Measurements from ENCODE around the gene NAB2. TPM values are rescaled to one million over a fixed set of nuclear protein-coding genes. Genes with fewer than 3 reads are reported as not detected.
A peak's percentile ranks its signal among the peaks of the same experiment; 100 is the strongest.
"Not testable (repeated sequence)": the region's sequence is repeated elsewhere in the genome, so short reads cannot be mapped to it uniquely, and the experiment has no call there.

NAB2 gene
- total RNA-seq, 2 donors from 2014 or later: 30.7 to 31.0 TPM

GRCh38 chr12:57112492-57113294 lies 23.8 kb downstream of the NAB2 start:
- peaks cover 41% of the 10 kb centered on the region for H3K4me1 Mint-ChIP-seq (ENCODE audit: low read depth)
- ATAC-seq (replicated peaks in 1 of 2): no peak

GRCh38 chr12:57116580-57117281 lies 27.8 kb downstream of the NAB2 start:
- H3K27me3 Mint-ChIP-seq (ENCODE audit: low read depth): no peaks in the 10 kb centered on the region
- no peak overlapping the region for H3K4me3 Mint-ChIP-seq

More at GRCh38 chr12:57112492-57113294, 23.8 kb downstream of the NAB2 start:
- no peaks in the 10 kb centered on the region for H3K27me3 Mint-ChIP-seq (ENCODE audit: low read depth)
- H3K4me3 Mint-ChIP-seq: peak overlapping the region; percentile 82 to 95
- H3K36me3 Mint-ChIP-seq (ENCODE audit: insufficient read depth in 2 of 2): peaks cover 9 to 12% of the 10 kb centered on the region in 2 donors
- H3K27ac Mint-ChIP-seq: no peak overlapping the region
- no peaks in the 10 kb centered on the region for H3K9me3 Mint-ChIP-seq
- no peak for DNase-seq

GRCh38 chr12:57118711-57119271 lies 29.9 kb downstream of the NAB2 start:
- peaks cover 2 to 3% of the 10 kb centered on the region in 2 donors for H3K36me3 Mint-ChIP-seq (ENCODE audit: insufficient read depth in 2 of 2)
- no peak overlapping the region for H3K27ac Mint-ChIP-seq
- H3K4me1 Mint-ChIP-seq (ENCODE audit: low read depth): peaks cover 16% of the 10 kb centered on the region
- H3K27me3 Mint-ChIP-seq (ENCODE audit: low read depth): no peaks in the 10 kb centered on the region
- ATAC-seq (replicated peaks in 1 of 2): peak; percentile 50 to 66
- H3K9me3 Mint-ChIP-seq: peaks cover 3 to 5% of the 10 kb centered on the region in 2 donors
- DNase-seq: no peak
- no peak overlapping the region for H3K4me3 Mint-ChIP-seq

More at GRCh38 chr12:57116580-57117281, 27.8 kb downstream of the NAB2 start:
- DNase-seq: no peak
- peaks cover 0 to 2% of the 10 kb centered on the region in 2 donors for H3K36me3 Mint-ChIP-seq (ENCODE audit: insufficient read depth in 2 of 2)
- peaks cover 28% of the 10 kb centered on the region for H3K4me1 Mint-ChIP-seq (ENCODE audit: low read depth)
- no peaks in the 10 kb centered on the region for H3K9me3 Mint-ChIP-seq
- H3K27ac Mint-ChIP-seq: no peak overlapping the region
- ATAC-seq (replicated peaks in 1 of 2): no peak

DNA sequence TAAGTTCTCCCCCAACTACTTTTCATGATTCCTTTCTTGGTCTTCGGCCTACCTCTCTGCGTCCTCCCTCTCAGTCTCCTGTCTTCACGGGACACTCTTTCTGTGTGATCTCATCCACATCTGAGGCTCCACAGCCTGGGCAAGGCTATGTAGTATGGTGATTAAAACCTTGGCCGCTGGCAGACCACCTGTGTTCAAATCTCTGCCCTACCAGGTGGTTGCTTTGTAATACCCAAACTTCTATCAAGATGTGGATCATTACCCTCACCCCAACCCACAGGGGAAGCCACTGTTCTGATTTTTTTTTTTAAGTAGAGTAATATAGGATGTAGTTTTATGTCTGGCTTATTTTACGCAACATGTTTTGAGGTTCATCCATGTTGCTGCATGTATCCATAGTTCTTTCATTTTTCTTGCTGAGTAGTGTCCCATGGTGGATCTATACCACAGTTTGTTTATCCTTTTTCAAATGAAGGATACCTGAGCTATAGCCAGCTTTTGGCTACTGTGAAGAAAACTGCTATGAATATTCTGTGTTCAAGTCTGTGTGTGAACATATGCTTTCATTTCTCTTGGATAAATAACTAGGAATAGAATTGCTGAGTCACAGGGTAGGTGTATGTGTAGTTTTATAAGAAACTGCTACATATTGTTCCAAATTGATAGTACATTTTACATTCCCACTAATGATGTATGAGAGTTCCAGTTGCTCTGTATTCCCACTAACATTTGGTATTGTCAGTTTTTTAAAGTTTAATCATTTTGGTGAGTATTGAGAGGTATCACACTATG lies 30.6 kb downstream of the NAB2 start:
- H3K27ac Mint-ChIP-seq: no peak overlapping the region

GRCh38 chr12:57120718-57121117 lies 31.8 kb downstream of the NAB2 start:
- peaks cover 6 to 10% of the 10 kb centered on the region in 2 donors for H3K9me3 Mint-ChIP-seq
- not testable (repeated sequence) for ATAC-seq (replicated peaks in 1 of 2); H3K27ac Mint-ChIP-seq; H3K4me3 Mint-ChIP-seq; H3K27me3 Mint-ChIP-seq (ENCODE audit: low read depth); H3K36me3 Mint-ChIP-seq (ENCODE audit: insufficient read depth in 2 of 2); DNase-seq
- peaks cover 23% of the 10 kb centered on the region for H3K4me1 Mint-ChIP-seq (ENCODE audit: low read depth)

More for the DNA sequence above, 30.6 kb downstream of the NAB2 start:
- Mint-ChIP-seq H3K27me3 (ENCODE audit: low read depth) (no peaks in the 10 kb centered on the region), H3K36me3 (ENCODE audit: insufficient read depth in 2 of 2) (peaks cover 5 to 8% of the 10 kb centered on the region in 2 donors), H3K4me1 (ENCODE audit: low read depth) (peaks cover 23% of the 10 kb centered on the region), H3K9me3 (peaks cover 6 to 10% of the 10 kb centered on the region in 2 donors), H3K4me3 (no peak overlapping the region)
- ATAC-seq (replicated peaks in 1 of 2) (peak in 1 of 2 donors; percentile 42), DNase-seq (no peak)

- H3K27ac Mint-ChIP-seq: no peak overlapping the region
- H3K9me3 Mint-ChIP-seq: peaks cover 6 to 10% of the 10 kb centered on the region in 2 donors
- peaks cover 5 to 8% of the 10 kb centered on the region in 2 donors for H3K36me3 Mint-ChIP-seq (ENCODE audit: insufficient read depth in 2 of 2)
- H3K27me3 Mint-ChIP-seq (ENCODE audit: low read depth): peaks cover 9% of the 10 kb centered on the region
- peaks cover 24% of the 10 kb centered on the region for H3K4me1 Mint-ChIP-seq (ENCODE audit: low read depth)
- ATAC-seq (replicated peaks in 1 of 2) (no peak), DNase-seq (no peak)
- no peak overlapping the region for H3K4me3 Mint-ChIP-seq
Observed at GRCh38 chr12:57123813-57124212, 34.9 kb downstream of the NAB2 start.

DNA sequence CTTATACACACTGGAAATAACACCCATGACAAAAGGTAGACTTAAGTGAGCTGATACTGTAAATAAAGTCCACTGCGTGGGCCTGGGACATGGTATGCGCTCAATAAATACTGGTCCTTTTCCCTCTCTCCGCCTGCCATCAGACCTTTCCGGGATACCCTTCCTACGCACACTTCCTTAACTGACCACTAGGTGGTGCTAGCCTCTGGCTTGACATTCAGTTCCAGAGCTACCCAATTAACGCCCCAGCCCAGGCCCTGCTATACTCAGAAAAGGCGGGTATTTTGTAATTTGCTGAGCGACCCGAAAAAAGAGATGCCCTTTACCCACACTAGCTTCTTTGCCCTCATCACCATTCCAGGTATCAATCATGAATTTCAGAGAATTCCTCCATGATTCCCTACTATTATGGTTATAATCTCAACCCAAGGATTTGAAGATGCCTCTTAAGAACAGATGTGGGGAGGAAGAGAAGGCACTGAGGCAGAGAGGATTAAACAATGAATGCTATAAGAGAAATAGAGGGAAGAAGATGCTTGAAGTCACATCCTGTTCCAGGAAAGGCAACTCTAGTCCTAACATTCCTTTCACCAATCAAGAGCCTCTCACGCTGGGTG lies 35.5 kb downstream of the NAB2 start:
- H3K9me3 Mint-ChIP-seq: peaks cover 6 to 10% of the 10 kb centered on the region in 2 donors
- peaks cover 19% of the 10 kb centered on the region for H3K4me1 Mint-ChIP-seq (ENCODE audit: low read depth)
- DNase-seq (peak; percentile 79 to 81), ATAC-seq (replicated peaks in 1 of 2) (peak; percentile 49 to 57)
- no peak overlapping the region for H3K4me3 Mint-ChIP-seq
- H3K27me3 Mint-ChIP-seq (ENCODE audit: low read depth): peaks cover 9% of the 10 kb centered on the region
- peaks cover 5 to 8% of the 10 kb centered on the region in 2 donors for H3K36me3 Mint-ChIP-seq (ENCODE audit: insufficient read depth in 2 of 2)
- H3K27ac Mint-ChIP-seq: no peak overlapping the region

DNA sequence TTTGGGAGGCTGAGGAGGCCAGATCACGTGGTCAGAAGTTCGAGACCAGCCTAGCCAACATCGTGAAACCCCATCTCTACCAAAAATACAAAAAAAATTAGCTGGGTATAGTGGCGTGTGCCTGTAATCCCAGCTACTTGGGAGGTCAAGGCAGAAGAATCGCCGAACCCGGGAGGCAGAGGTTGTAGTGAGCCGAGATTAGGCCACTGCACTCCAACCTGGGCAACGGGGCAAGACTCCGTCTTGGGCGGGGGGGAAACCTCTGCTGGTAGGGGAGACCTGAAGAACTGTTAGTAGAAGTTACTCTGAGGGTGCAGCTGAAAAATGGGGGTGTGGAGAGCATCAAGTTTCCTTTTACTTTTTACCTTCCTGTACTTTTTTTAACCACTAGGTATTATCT lies 37.1 kb downstream of the NAB2 start:
- Mint-ChIP-seq H3K4me1 (ENCODE audit: low read depth) (peaks cover 20% of the 10 kb centered on the region), H3K27me3 (ENCODE audit: low read depth) (peaks cover 9% of the 10 kb centered on the region), H3K36me3 (ENCODE audit: insufficient read depth in 2 of 2) (peaks cover 5 to 8% of the 10 kb centered on the region in 2 donors), H3K27ac (no peak overlapping the region), H3K9me3 (peaks cover 6 to 10% of the 10 kb centered on the region in 2 donors), H3K4me3 (no peak overlapping the region)
- DNase-seq: no peak
- no peak for ATAC-seq (replicated peaks in 1 of 2)

GRCh38 chr12:57126561-57126960 lies 37.6 kb downstream of the NAB2 start:
- DNase-seq: no peak
- H3K27me3 Mint-ChIP-seq (ENCODE audit: low read depth): peaks cover 9% of the 10 kb centered on the region
- no peak overlapping the region for H3K27ac Mint-ChIP-seq
- H3K36me3 Mint-ChIP-seq (ENCODE audit: insufficient read depth in 2 of 2): peaks cover 5 to 8% of the 10 kb centered on the region in 2 donors
- no peak for ATAC-seq (replicated peaks in 1 of 2)
- peak overlapping the region; percentile 87 to 93 for H3K4me3 Mint-ChIP-seq
- peaks cover 20% of the 10 kb centered on the region for H3K4me1 Mint-ChIP-seq (ENCODE audit: low read depth)
- peaks cover 6 to 10% of the 10 kb centered on the region in 2 donors for H3K9me3 Mint-ChIP-seq

- DNase-seq (peak; percentile 43 to 44), ATAC-seq (replicated peaks in 1 of 2) (peak; percentile 39 to 42)
- Mint-ChIP-seq H3K9me3 (peaks cover 6 to 10% of the 10 kb centered on the region in 2 donors), H3K4me3 (peak overlapping the region; percentile 87 to 93), H3K27ac (peak overlapping the region; percentile 71), H3K27me3 (ENCODE audit: low read depth) (peaks cover 9% of the 10 kb centered on the region), H3K36me3 (ENCODE audit: insufficient read depth in 2 of 2) (peaks cover 5 to 8% of the 10 kb centered on the region in 2 donors), H3K4me1 (ENCODE audit: low read depth) (peaks cover 20% of the 10 kb centered on the region)
Observed at GRCh38 chr12:57127101-57127725, 38.3 kb downstream of the NAB2 start.

GRCh38 chr12:57127726-57128518 lies 39.0 kb downstream of the NAB2 start, which contains the start of gene LRP1:
TSS of gene LRP1 (plus strand) at chr12:57128483. CDS start at chr12:57128965, 482 bp downstream.
- Mint-ChIP-seq H3K36me3 (ENCODE audit: insufficient read depth in 2 of 2) (peaks cover 5 to 8% of the 10 kb centered on the region in 2 donors), H3K4me3 (peak within 1 kb of the TSS; percentile 87 to 93), H3K4me1 (ENCODE audit: low read depth) (peaks cover 20% of the 10 kb centered on the region), H3K27me3 (ENCODE audit: low read depth) (peaks cover 9% of the 10 kb centered on the region), H3K27ac (peak within 1 kb of the TSS; percentile 71), H3K9me3 (peaks cover 6 to 10% of the 10 kb centered on the region in 2 donors)
- peak; percentile 75 to 79 for DNase-seq
- ATAC-seq (replicated peaks in 1 of 2): peak; percentile 73 to 75
